GM21526 (cell line): Measurements from ENCODE around the gene SLF2.

Source experiments
- ATAC-seq: cut with Tn5 transposase; IDR thresholded peaks from one replicate; pipeline ENCODE4 v1.9.1; 2021; ENCODE audit warnings: moderate library complexity; ENCODE audit not compliant: unreplicated experiment, low FRiP score

SLF2 gene, protein sequence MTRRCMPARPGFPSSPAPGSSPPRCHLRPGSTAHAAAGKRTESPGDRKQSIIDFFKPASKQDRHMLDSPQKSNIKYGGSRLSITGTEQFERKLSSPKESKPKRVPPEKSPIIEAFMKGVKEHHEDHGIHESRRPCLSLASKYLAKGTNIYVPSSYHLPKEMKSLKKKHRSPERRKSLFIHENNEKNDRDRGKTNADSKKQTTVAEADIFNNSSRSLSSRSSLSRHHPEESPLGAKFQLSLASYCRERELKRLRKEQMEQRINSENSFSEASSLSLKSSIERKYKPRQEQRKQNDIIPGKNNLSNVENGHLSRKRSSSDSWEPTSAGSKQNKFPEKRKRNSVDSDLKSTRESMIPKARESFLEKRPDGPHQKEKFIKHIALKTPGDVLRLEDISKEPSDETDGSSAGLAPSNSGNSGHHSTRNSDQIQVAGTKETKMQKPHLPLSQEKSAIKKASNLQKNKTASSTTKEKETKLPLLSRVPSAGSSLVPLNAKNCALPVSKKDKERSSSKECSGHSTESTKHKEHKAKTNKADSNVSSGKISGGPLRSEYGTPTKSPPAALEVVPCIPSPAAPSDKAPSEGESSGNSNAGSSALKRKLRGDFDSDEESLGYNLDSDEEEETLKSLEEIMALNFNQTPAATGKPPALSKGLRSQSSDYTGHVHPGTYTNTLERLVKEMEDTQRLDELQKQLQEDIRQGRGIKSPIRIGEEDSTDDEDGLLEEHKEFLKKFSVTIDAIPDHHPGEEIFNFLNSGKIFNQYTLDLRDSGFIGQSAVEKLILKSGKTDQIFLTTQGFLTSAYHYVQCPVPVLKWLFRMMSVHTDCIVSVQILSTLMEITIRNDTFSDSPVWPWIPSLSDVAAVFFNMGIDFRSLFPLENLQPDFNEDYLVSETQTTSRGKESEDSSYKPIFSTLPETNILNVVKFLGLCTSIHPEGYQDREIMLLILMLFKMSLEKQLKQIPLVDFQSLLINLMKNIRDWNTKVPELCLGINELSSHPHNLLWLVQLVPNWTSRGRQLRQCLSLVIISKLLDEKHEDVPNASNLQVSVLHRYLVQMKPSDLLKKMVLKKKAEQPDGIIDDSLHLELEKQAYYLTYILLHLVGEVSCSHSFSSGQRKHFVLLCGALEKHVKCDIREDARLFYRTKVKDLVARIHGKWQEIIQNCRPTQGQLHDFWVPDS

DNA sequence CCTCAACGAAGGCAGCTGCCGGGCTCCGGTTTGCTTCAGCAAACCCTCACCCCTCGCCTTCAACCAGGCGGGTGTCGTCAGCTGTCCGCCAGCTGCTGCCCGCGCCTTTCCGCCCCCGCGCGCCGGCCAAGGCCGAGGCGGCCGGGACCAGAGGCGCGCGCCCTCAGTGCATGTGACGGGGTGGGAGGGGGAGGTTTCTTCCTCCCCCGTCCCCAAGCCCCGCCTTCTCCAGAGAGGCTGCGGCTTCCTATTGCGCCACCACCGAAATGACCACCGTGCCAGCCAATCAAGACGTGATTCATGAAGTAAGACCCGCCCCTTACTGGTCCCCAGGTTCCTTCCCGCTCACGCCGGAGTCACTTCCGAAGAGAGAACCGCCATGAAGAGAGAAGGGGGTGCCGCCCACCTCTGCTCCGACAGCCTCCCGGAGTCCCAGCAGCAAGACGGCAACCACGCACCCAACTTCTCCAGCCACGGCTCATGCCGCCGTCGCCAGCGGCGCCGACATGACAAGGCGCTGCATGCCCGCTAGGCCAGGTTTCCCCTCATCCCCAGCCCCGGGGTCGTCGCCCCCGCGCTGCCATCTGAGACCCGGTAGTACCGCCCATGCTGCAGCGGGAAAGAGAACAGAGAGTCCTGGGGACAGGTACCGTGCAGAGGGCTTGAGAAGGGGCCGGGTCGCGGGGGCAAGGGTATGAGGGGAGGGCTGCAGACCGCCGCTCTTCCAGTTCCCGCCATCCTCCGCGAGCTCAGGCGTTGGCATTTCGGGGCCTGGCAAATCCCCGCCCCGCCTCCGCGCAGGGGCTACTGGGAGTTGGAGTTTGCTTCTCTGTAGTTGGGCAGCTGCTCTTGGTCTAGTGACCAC is at the start of gene SLF2:
Gene SLF2, plus strand, starts transcription at position 359 of the 865 bp plus-strand sequence. Its CDS starts 148 bp downstream, at position 507.
- peak; percentile 95 for ATAC-seq

DNA sequence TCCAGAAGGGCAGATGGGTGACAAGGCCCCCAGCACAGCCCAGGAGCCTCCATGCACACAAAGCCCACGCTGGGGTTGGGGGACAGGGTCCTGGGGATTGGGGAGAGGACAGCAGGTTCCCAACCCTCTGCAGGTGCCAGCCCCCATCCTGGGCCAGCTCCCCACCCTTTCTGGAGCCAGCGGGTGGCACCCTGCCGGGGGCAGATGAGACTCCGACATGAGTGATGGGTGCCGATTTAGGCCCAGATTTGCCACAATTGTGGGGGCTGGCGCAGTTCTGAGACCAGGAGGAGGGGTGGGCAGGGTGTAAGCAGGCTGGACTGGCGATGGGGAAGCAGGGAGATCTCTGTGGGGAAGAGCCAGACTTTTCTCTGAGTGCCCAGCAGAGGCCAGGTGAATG is 49.3 kb upstream of the SLF2 start:
- ATAC-seq: no peak

DNA sequence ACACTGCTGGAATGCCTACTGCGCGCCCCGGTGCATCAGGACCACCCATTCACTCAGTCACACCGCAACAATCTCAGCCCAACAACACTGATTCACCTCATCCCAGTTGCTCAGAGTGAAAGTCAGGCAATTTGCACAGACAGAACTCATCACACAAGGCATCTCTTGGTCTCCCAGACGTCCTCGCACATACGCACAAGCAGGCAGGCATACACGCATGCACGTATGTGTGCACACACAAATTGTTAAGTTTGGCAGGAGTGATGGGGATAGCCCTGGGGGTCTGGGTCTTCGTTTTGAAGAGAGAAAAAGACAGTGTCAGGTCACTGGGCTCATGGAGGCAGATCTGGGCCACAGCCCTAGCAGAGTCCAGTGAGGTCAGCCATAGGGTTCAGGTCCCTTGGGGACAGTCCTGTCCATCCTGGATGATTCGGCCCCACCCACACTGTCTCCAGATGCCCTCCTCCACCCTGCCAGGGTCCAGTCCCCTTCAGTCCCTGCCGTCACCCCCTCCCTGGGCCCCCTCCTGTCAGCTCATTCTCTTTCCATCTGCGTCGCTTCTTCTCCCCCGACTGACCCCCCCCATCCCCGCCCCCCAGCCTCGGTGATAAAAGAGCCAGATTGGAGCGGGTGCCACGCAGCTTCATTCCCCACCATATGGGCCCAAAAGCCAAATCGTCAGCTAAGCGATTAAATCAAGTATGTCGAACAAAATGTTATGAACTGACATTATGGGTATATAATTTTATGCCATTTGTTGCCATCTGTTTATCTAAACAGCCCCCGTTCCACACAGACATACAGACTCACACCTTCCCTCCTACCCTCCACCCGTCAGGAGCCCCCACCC is 48.5 kb upstream of the SLF2 start:
- ATAC-seq: no peak

DNA sequence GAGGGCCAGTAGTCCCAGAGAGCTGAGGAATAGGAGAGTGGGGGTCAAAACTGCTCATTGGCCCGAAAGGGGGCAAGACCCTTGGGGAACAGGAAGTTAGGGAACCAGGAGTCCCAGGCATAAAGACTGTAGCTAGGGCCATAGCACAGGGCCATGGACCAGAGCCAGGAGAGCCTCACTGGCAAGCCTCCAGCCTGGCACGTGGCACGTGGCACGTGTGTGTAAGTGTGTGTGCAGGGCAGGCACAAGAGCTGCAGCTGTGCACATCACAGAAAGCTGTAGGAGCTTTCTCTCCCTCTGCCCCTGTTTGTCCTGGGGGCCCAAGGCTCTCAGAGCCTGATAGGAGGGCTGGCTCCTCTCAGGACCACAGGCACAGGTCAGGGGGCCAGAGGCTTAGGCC is 47.8 kb upstream of the SLF2 start:
- ATAC-seq: no peak

DNA sequence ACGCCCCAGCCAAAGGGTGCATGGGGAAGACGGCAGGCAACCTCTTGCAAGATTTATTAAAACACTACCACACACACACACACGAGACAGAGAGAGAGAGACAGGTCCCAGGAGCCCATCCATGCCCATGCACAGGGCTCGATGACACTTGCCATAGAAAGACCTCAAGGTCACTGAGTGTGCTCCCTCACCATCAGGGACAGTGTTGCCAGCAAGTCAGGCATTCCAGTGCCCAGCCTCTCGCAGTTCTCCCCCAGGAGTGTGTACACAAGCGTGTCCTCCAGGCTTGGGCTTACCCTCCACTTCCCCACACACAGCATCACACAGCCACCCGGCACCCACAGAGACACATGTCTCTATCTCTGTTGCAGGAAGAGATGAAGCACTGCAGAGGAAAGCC is 46.8 kb upstream of the SLF2 start:
- ATAC-seq: no peak

DNA sequence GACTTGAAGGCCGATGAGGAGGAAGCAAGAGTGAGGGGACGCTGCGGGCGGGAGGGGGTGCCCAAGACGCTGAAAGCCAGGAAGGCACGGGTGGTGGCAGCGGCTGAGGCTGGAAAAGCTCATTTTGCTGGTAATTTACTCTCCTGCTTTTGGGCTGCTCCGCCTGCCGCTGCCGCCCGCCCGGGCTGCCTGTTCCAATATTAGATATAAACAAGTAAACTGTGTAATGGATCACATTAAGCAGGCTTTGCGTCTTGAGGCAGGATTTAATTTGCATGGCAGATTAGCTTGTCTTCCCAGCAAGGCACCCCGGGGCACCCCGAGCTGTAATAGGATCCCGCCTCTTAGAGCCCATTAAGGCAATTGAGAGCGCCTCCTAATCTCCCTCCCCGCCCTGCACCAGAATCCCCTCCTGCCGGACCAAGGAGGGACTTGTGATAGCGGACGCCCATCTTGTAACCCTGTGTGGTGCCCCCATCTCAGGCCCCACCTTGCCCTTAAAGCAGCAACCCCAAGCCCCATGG is 46.1 kb upstream of the SLF2 start:
- ATAC-seq: no peak

DNA sequence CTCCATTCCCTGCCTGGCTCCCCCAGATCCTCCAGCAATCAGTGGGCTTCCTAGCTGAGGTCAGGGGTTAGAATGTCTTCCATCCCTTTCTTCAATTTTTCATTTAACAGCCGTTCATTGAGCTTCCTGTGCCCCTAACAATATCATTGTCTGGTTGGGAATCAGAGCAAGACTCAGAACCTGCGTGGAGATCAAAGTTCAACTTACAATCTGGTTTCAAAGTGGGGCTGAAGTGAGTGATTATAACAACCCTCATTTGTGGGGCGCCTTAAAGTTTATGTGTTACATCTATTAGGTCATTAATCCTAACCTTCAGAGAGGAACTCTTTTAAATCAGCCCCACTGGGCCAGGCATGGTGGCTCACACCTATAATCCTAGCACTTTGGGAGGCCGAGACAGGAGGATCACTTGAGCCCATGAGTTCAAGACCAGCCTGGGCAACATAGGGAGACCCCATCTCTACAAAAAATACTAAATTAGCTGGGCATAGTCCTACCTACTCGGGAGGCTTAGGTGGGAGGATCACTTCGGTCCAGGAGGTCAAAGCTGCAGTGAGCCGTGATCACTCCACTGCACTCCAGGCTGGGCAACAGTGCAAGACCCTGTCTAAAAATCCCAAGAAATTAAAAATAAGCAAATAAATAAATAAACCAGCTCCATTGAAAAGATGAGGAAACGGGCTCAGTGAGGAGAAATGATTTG is 45.4 kb upstream of the SLF2 start:
- ATAC-seq: no peak

DNA sequence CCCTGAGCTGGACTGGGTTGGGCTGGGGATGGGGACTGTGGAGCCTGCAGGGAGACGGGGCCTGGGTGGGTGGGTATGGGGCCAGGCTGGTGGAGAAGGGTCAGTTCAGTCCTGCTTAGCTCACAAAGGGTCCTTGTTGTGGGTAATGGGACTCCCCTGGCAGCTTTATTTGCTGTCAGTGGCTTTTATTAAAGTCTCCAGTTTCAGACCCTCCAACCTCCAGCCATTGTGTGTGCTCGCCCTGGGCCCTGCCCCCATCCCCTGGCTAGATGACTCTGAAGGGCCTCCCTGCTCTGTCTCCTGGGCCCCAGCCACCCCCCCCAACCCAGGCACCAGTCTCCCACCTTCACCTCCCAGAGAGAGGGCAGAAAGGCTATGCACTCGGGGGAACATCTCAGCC is 44.4 kb upstream of the SLF2 start:
- ATAC-seq: no peak

DNA sequence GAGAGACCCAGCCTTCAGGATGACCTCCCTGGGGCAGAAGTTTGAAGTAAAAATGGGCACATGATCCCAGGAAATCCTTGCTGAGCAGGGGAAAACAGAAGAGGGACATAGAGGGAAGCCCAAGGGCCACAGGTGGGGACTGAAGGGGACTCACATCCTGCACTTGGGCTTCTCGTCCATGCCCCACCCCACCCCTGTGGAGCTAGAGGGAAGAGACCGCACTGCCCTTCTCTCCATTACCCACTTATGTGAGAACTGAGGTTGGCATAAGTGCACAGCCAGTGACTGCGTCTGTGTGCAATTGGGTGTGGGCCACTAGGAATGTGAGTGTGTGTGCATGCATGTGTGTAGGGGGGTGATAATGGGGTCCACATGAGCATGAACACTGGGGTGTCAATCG is 43.4 kb upstream of the SLF2 start:
- ATAC-seq: no peak

DNA sequence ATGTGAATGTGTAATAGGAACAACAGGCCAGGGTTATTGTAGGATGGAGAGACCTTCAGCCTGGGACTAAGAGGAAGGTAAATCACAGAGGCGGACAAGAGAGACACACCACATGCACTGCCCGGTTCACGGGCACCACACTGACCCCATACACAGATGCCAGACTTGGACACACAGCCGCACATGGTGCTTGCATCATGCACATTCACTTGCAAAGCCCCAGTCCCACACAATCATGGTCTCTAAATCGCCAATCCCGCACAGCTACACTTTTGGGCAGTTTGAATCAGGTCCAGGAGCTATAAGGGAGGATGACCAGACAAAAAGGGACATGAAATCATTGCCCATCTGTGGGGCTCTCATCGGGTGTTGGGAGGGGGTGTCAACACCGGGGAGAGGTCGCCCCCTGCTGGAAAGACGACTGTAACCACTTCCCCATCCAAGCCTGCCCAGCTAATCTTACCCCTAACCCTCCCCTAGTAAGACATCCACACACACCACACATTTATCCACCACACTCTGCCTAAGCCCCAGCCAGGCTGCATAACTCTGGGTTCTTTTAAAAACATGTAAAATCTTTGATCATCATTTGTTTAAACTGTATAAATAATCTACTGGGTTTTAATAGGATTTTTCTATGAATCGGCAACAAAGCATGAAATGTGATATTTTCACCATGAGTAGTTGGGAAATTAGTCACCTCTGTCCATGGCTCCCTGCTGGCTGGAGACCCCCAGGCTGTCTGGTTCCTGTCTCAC is 40.5 kb upstream of the SLF2 start:
- no peak for ATAC-seq

DNA sequence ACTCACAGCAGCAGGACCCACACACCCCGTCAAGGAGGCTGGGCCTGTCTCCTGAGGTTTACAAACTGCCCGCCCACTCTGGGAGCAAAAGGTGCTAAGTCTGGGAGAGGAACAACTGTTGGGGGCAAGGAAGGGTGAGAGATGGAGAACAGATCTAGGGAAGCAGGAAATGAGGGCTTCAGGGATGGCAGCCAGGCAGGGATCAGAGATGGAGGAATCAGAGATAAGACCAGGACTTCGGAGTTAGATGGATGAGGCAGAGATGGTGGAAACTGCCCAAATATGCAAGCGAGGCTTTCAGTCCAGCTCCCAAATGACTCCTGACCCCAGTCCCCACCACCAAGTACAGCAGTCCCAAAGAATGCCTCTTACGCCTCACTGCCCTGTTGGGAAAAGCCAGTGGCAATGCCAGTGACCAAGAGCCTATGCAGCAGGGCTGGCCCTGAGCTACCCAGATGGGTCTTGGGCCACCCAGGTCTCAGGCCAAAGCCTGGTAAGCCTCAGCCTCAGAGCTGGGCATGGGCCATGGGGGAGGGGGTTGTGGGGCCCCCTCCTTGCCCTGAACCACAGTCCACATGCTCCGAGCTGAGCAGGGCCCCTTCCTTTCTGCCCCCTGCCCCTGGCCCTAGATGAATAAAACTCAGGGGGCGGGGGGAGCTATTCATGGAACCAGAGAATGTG is 39.5 kb upstream of the SLF2 start:
- no peak for ATAC-seq

DNA sequence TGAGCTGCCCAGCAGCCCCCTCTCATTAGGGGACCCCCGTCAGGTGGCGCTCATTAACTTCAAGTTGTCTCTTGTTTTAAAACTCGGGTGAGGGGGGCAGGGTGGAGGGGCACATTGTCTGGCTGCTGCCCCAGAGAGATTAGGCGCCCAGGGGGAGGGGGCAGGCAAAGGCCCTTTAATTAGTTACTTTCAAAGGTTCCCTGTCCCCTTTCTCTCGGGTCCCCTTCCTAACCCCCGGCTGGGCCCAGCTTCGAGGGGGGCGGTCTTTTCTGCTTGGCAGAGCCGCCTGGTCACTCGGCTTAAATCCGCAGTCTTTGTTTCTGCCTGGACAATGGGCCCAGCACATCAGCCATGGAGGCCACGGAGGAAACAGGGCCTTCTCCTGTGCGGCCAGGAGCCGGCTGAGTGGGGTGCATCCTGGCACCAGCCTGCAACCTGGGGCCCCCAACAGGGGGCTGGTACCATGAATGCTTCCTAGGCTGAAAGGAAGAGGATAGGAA is 38.9 kb upstream of the SLF2 start:
- ATAC-seq: no peak

DNA sequence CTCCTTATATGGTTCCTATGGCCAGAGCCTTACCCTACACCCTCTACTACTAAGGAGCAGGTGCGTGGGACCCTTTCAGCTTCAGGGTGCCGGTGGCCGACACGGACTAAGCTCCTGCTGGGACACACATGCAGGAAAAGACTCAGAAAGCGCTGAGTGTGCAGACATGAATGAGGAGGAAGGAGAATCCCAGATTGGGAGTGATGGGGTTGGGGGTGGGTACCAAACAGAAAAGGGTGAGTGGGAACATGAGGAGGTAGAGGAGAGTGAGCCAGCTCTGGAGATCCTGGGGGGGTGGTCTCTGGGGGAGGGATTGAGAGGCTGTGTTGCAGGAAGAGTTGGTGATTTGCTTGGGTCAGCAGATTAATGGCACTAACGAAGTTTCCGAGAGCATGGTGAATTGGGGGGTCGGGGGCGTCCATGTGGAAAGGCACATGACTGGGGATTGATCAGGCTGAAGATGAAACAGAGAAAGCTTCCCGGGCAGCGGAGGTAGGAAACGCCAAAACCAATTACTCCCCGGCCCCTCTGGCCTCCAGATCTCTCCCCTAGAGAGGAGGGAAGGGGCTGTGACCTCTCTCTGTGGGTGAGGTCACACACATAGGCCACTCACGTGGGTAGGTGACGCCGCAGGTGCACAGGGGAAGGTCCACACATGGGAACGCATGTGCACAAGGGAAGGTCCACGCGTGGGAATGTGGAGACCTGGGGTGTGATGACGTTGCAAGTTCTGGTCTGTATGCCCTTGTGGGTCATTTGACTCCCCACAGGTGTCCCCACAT is 37.9 kb upstream of the SLF2 start:
- no peak for ATAC-seq

DNA sequence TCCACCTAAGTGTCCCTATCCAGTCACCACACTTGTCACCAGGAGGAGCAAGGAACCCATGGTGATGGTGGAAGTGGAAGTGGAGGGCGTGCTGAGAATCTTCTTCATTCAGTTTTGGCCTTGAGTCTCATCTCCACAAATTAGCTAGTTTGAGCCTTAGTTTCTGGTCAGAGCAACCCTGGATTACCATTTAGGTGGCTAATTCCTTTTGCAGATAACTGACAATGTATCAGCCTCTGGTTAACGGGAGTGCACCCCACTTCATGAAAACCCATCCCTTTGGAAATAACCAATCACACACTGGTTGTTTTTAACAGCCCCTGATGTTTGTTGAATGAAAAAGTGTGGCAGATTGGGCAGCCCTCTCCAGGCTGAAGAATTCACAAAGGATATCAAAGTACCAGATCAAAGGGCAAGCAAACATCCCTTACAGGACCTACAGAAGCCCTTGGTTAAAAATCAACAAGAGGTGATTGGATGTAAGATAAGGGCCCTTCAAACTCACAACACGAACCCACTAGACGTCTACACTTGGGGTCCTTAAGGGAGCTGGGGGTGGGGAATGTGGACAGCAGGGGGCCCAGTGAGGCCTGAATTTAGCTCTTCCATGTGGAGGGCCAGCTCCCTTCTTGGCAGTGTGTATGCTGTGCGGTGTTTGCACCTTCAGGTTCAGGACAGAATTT is 37.1 kb upstream of the SLF2 start:
- ATAC-seq: no peak

DNA sequence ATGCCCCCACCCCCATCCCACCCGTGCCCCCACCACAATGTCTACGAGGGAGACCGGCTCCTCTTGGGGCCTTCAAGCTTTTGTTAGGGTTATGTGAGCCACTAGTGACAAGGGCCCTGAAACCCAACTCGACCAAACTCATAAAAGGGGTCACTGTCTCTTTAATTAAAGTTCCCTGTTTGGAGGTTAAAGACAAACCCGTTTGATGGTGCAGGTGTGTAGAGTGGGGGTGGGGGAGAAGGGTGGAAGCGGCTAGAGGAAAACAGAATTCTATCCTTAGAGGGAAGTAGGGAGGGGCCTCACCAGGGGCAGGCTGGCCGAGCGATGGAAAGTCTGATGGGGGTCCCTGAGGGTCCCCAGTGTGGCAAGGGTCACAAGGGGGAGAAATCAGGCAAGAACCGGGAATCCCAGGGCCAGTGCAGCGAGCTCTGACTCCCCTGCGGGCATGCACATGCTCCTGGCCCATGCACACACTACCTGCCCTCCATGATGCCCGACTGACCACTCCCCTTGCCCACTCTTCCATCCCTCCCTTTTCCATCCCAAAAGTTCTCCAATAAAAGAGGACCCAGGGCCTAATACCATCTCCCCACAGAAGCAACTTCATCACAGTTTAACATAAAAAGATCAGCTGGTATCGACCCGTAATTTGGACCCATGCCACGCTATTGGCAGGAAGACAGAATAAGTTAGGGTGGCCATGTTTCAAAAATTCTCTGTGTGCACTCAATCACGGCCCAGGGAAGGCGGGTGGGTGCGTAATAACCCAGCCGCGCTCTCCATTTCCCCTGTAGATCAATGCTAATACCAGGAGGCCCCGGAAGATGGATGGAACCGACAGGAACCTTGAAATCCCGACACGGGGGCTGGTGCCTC is 35.9 kb upstream of the SLF2 start:
- no peak for ATAC-seq
